Right lobe of liver (tissue), 6 donors: ENCODE results near the gene ARHGAP4. TPM values are rescaled to one million over a fixed set of nuclear protein-coding genes. Genes with fewer than 3 reads are reported as not detected.

Source experiments
- ATAC-seq, 4 donors: fragments of 200-7000 bp; cut with Tn5 transposase; one replicate each; pipeline ENCODE4 v1.9.1; 2020; ENCODE audit warnings: mild to moderate bottlenecking in 4 of 4, moderate library complexity in 4 of 4
- DNase-seq, 3 donors: peaks; one replicate each; pipeline ENCODE4 v3.0.0-alpha.2; 2020
- H3K27ac ChIP-seq, 3 donors: fragments of 200-600 bp; one replicate each; pipeline ENCODE4 v1.8.0; 2022
- H3K27me3 ChIP-seq, 2 donors: fragments of 200-600 bp; one replicate each; pipeline ENCODE4 v1.8.0; 2022
- H3K36me3 ChIP-seq, 4 donors: fragments of 200-600 bp; sonication (generic) in 1 of 4; one replicate each; pipeline versions ENCODE4 v1.5.1 to v1.8.0; 2017 to 2022; ENCODE audit warnings: control low read depth in 1 of 4
- H3K4me1 ChIP-seq, 4 donors: fragments of 200-600 bp; sonication (generic) in 1 of 4; one replicate each; pipeline versions ENCODE4 v1.5.1 to v1.8.0; 2017 to 2022; ENCODE audit warnings: control low read depth in 1 of 4
- H3K4me3 ChIP-seq, 3 donors: fragments of 200-600 bp; one replicate each; pipeline ENCODE4 v1.8.0; 2022
- H3K9me3 ChIP-seq, 4 donors: fragments of 200-600 bp; sonication (generic) in 1 of 4; one replicate each; pipeline versions ENCODE4 v1.5.1 to v1.8.0; 2017 to 2022; ENCODE audit warnings: control low read depth in 1 of 4
- POLR2A ChIP-seq: fragments of 450-650 bp; IDR thresholded peaks from one replicate; pipeline ENCODE4 v1.6.1; 2017; ENCODE audit warnings: antibody characterized with exemption, mild to moderate bottlenecking
- WGBS: methylation state at CpG from one replicate; pipeline ENCODE4 v1.1.6; 2018; ENCODE audit warnings: low coverage, low lambda C conversion rate; ENCODE audit not compliant: insufficient coverage; ENCODE audit errors: missing lambda C conversion rate; 5-methylcytosine and 5-hydroxymethylcytosine counted together
- intact Hi-C, 2 donors: fragments of 100-400 bp; cut with DNase I; formaldehyde crosslinking; loops; one replicate each; pipeline versions ENCODE4 v1.11.2 to v1.14.1; 2022
- total RNA-seq, 6 experiments: library from RNA; depleted of rRNA in 2 of 6; stranded (reverse); fragments of >200 nt in 2 of 6; fragmentation: NEBNext Ultra II Directional in 3 of 6; extraction: Animal tissue kit (Norgen Biotek cat#: 25700) in 3 of 6; gene quantifications; one replicate each; pipeline versions ENCODE4 v1.1.0 to v1.2.4, GENCODE V29; 2016 to 2023
- TF ChIP-seq, protein P1 (sequence below), 4 donors: fragments of 200-600 bp in 3 of 4; fragments of 450-650 bp in 1 of 4; IDR thresholded peaks; one replicate each; pipeline versions ENCODE4 v1.5.1 to v1.8.0; 2016 to 2022; ENCODE audit warnings: antibody characterized with exemption in 4 of 4, mild to moderate bottlenecking in 2 of 4
- donor health status: DM: no; HTN: yes; CAD: no.
- donor health status: DM: no; HTN: no; CAD: no.
- donor health status: DM: no; HTN: no; CAD: no.
- donor health status: DM: no; HTN: yes; CAD: no.
- donor health status: DM: no; HTN: yes; CAD: no.

ARHGAP4 gene
- total RNA-seq, 6 experiments from 2014 or later, result 5.5 to 11.9 (median 8.7) TPM

- no peak overlapping the region for H3K27ac ChIP-seq
- H3K4me1 ChIP-seq, result no peaks in the 10 kb centered on the region
- H3K9me3 ChIP-seq, result no peaks in the 10 kb centered on the region
- intact Hi-C loops, result no loop called here
- no peaks in the 10 kb centered on the region for H3K36me3 ChIP-seq
- WGBS, result 69% methylated on average over 13 of the region's 29 CpGs
- H3K4me3 ChIP-seq, result no peak overlapping the region
- DNase-seq (no peak), ATAC-seq (no peak)
- TF ChIP-seq POLR2A, result no peak
- TF ChIP-seq, protein P1, sequence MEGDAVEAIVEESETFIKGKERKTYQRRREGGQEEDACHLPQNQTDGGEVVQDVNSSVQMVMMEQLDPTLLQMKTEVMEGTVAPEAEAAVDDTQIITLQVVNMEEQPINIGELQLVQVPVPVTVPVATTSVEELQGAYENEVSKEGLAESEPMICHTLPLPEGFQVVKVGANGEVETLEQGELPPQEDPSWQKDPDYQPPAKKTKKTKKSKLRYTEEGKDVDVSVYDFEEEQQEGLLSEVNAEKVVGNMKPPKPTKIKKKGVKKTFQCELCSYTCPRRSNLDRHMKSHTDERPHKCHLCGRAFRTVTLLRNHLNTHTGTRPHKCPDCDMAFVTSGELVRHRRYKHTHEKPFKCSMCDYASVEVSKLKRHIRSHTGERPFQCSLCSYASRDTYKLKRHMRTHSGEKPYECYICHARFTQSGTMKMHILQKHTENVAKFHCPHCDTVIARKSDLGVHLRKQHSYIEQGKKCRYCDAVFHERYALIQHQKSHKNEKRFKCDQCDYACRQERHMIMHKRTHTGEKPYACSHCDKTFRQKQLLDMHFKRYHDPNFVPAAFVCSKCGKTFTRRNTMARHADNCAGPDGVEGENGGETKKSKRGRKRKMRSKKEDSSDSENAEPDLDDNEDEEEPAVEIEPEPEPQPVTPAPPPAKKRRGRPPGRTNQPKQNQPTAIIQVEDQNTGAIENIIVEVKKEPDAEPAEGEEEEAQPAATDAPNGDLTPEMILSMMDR (IDR thresholded peaks at IDR 0.05), result no peak
- H3K27me3 ChIP-seq, result peaks cover 0 to 4% of the 10 kb centered on the region in 2 donors
Measured at GRCh38 chrX:153871946-153872878, 53.9 kb downstream of the ARHGAP4 start.

- Histone ChIP-seq H3K4me3 (no peak overlapping the region), H3K27ac (no peak overlapping the region), H3K27me3 (peaks cover 0 to 4% of the 10 kb centered on the region in 2 donors), H3K9me3 (no peaks in the 10 kb centered on the region), H3K4me1 (no peaks in the 10 kb centered on the region), H3K36me3 (no peaks in the 10 kb centered on the region)
- WGBS, result 23% methylated on average over 6 of the region's 6 CpGs
- DNase-seq, result no peak
- intact Hi-C loops, result no loop called here
- TF ChIP-seq POLR2A, result no peak
- TF ChIP-seq, protein P1 (IDR thresholded peaks at IDR 0.05), result no peak
- no peak for ATAC-seq
Measured at GRCh38 chrX:153871451-153871850, 54.6 kb downstream of the ARHGAP4 start.

DNA sequence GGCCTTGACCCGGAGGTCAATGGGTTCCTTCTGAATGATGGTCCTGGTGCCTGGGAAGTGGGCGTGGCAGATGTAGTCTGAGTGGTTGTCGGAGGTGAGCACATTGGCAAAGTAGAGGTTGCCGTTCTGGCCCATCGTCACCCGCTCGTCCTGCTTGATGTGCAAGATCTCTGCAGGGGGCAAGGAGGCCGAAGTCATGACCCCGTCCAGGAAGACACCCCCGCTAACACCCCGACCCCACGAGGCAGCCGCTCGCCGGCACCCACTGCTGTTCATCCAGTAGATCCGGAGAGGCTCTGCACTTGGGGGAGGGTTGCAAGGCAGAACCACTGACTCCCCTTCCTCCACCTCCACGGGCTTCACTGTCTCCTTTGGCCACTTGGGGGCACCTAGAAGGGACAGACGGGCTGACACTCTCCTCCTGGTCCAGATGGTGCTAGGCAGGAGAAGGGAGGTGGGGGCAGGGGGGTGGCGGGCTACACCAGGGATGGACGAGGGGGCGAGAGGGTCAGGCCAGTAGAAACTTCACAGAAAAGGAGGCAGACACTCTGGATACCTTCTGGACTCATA lies 55.2 kb downstream of the ARHGAP4 start:
- H3K4me3 ChIP-seq, result no peak overlapping the region
- 33% methylated on average over 3 of the region's 21 CpGs for WGBS
- peaks cover 0 to under 1% of the 10 kb centered on the region in 2 donors for H3K27me3 ChIP-seq
- no peaks in the 10 kb centered on the region for H3K36me3 ChIP-seq
- H3K4me1 ChIP-seq, result no peaks in the 10 kb centered on the region
- no peak for ATAC-seq
- DNase-seq, result no peak
- H3K9me3 ChIP-seq, result no peaks in the 10 kb centered on the region
- intact Hi-C loops, result no loop called here
- TF ChIP-seq, protein P1 (IDR thresholded peaks at IDR 0.05), result no peak
- TF ChIP-seq POLR2A, result no peak
- H3K27ac ChIP-seq, result no peak overlapping the region

DNA sequence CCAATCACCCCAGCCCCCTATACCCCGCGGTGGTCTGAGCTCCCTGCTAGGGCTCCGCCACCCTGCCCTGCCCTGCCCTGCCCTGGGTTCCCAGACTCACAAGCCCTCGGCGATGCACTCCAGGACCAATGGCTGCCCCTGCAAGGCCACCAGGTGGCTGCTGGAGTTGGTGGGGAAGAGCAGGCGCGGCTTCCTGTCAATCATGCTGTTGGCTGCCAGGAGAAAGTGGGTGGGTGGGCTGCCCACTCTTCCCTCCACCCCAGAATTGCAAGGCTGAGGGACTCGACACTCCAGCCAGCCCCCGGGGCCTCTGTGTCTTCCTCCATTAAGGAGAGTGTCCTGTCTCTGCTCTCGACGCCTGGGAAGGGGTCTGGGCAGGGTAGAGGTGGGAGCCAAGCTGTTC lies 55.8 kb downstream of the ARHGAP4 start:
- Histone ChIP-seq H3K9me3 (no peaks in the 10 kb centered on the region), H3K4me3 (no peak overlapping the region), H3K4me1 (no peaks in the 10 kb centered on the region), H3K27me3 (no peaks in the 10 kb centered on the region), H3K27ac (no peak overlapping the region), H3K36me3 (no peaks in the 10 kb centered on the region)
- TF ChIP-seq, protein P1 (IDR thresholded peaks at IDR 0.05), result no peak
- no peak for TF ChIP-seq POLR2A
- intact Hi-C loops, result no loop called here
- DNase-seq, result no peak
- ATAC-seq, result no peak
- 40% methylated on average over 1 of the region's 11 CpGs for WGBS
